ENCODE data around the gene NME7.

NME7 gene

DNA sequence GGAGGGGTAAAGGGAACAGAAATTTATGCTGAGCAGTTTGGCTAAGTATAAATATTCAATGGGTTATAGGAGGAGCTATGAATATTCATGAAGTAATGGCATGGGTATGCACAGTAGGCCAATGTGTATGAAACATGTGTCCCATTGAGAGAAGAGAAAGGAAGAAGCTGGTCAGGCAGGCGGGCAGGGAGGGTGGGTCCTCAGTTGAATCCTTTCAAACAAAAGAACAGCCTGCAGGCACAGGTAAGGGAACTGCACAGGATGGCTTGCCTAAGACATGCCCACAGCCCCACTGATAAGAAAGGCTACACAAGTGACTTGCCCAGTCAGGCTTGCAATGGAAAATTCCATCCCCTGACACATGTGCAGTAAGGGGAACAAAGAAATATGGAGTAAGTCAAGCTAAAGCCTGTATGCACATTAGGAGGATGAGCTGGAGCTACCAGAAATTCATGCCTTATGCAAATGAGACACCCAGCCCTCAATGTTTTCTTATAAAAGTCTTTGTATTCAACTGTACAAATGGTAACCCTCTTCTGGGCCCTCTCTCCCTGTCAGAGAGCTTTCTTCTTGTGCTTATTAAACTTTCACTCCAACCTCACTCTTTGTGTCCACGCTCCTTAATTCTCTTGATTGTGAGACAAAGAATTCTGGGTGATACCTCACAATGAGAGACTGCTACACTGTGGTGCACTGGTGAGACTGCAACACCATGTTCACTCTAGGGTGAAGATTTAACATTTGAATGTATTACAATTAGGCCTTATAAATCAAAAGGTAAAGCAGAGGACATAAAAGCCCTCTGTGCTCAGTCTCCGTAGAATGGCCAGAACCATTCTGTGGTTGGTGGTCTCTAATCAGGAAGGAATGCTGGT lies 164.6 kb downstream of the NME7 start:
- H3K9me3 ChIP-seq = no peaks in the 10 kb centered on the region
- no peak overlapping the region for H3K4me3 ChIP-seq (ENCODE audit: low read depth in 1 of 2, low read length in 1 of 2)
- TF ChIP-seq CTCF (IDR thresholded peaks at IDR 0.05) = no peak
- no peaks in the 10 kb centered on the region for H3K36me3 ChIP-seq
- H3K27me3 ChIP-seq = no peaks in the 10 kb centered on the region
- H3K27ac ChIP-seq = no peak overlapping the region
- H3K4me1 ChIP-seq (ENCODE audit: control insufficient read depth in 1 of 2, insufficient read depth in 1 of 2, low read depth in 1 of 2, low read length in 1 of 2) = no peaks in the 10 kb centered on the region

DNA sequence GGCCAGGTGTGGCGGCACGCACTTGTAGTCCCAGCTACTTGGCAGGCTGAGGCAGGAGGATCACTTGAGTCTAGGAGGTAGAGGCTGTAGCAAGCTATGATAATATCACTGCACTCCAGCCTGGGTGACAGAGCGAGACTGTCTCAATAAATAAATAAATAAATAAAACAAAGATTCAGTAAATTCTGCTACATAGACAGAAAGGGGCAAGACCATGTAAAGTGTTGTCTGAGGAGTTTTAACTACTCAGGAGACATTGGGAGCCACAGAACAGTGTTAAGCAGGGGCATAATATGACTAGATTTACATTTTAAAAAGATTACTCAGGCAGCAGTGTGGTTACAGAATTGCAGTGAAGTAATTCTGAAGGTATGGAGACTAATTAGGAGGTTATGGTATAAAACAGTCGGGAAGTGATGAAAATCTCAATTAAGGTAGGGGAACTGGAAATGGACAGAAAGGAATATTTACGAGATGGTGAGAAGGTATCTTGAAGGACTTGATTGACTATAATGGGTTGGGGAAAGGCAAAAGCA lies 166.4 kb downstream of the NME7 start:
- Histone ChIP-seq H3K36me3 (no peaks in the 10 kb centered on the region), H3K9me3 (no peaks in the 10 kb centered on the region), H3K4me1 (ENCODE audit: control insufficient read depth in 1 of 2, insufficient read depth in 1 of 2, low read depth in 1 of 2, low read length in 1 of 2) (no peaks in the 10 kb centered on the region), H3K27ac (no peak overlapping the region), H3K4me3 (ENCODE audit: low read depth in 1 of 2, low read length in 1 of 2) (no peak overlapping the region), H3K27me3 (no peaks in the 10 kb centered on the region)
- TF ChIP-seq CTCF (IDR thresholded peaks at IDR 0.05) = no peak

- TF ChIP-seq CTCF (IDR thresholded peaks at IDR 0.05) = no peak
- no peak overlapping the region for H3K27ac ChIP-seq
Measured at GRCh38 chr1:169200319-169200718, 167.3 kb downstream of the NME7 start.

DNA sequence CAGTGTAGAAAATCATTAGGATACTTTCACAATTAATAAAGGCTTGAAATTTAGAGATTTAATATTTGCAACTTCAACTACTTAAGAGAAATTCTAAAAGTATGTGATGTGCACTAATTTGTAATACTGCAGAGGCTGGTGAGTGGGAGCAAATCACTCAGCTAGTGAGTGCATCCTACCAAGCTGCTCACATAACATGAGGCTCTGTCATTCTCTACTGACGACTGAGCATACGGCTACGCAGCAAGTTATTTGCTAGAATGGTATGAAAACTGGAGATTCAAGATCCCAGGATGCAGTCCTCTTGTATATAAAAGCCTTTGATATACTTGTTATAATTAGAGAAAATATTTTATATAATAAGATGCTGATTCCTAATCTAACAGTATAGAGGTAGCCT lies 171.0 kb downstream of the NME7 start:
- no peaks in the 10 kb centered on the region for H3K36me3 ChIP-seq
- H3K27me3 ChIP-seq = no peaks in the 10 kb centered on the region
- H3K4me1 ChIP-seq (ENCODE audit: control insufficient read depth in 1 of 2, insufficient read depth in 1 of 2, low read depth in 1 of 2, low read length in 1 of 2) = no peaks in the 10 kb centered on the region
- no peak for TF ChIP-seq CTCF (IDR thresholded peaks at IDR 0.05)
- H3K27ac ChIP-seq = no peak overlapping the region
- no peak overlapping the region for H3K4me3 ChIP-seq (ENCODE audit: low read depth in 1 of 2, low read length in 1 of 2)
- H3K9me3 ChIP-seq = no peaks in the 10 kb centered on the region

More at GRCh38 chr1:169200319-169200718, 167.3 kb downstream of the NME7 start:
- H3K4me1 ChIP-seq (ENCODE audit: control insufficient read depth in 1 of 2, insufficient read depth in 1 of 2, low read depth in 1 of 2, low read length in 1 of 2) = no peaks in the 10 kb centered on the region
- no peaks in the 10 kb centered on the region for H3K27me3 ChIP-seq
- H3K9me3 ChIP-seq = no peaks in the 10 kb centered on the region
- H3K4me3 ChIP-seq (ENCODE audit: low read depth in 1 of 2, low read length in 1 of 2) = no peak overlapping the region
- H3K36me3 ChIP-seq = no peaks in the 10 kb centered on the region

DNA sequence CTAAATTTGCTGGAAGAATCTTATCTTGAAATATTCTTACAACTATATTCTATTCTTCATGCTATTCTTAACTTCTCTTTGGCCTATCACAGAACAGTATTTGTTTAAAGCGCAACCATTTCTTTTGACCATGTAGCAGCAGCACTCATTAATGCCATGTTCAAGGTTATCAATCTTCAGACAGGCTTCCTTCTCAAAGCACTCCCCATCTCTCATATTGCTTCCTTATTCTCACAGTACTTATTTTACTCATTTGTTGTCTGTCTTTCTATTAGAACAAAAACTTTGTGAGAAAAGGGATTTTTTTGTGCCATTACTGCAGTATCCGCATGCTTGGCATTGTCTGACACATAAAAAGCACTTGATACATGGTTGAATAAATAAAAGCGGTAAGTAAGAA lies 171.4 kb downstream of the NME7 start:
- no peak for TF ChIP-seq CTCF (IDR thresholded peaks at IDR 0.05)
- no peaks in the 10 kb centered on the region for H3K27me3 ChIP-seq
- no peak overlapping the region for H3K27ac ChIP-seq
- H3K9me3 ChIP-seq = no peaks in the 10 kb centered on the region
- H3K4me1 ChIP-seq (ENCODE audit: control insufficient read depth in 1 of 2, insufficient read depth in 1 of 2, low read depth in 1 of 2, low read length in 1 of 2) = no peaks in the 10 kb centered on the region
- H3K36me3 ChIP-seq = no peaks in the 10 kb centered on the region
- no peak overlapping the region for H3K4me3 ChIP-seq (ENCODE audit: low read depth in 1 of 2, low read length in 1 of 2)
